GM12878 (cell line): ENCODE results near the gene C19orf47. TPM values are rescaled to one million over a fixed set of nuclear protein-coding genes. Genes with fewer than 3 reads are reported as not detected.

Experiments used
- MEF2B ChIP-seq: fragments of 450-650 bp; IDR thresholded peaks from 2 replicates; pipeline ENCODE4 v1.6.1; 2018; ENCODE audit warnings: mild to moderate bottlenecking, moderate library complexity; ENCODE audit not compliant: partially characterized antibody, poor library complexity, severe bottlenecking
- NFXL1 ChIP-seq: fragments of 450-650 bp; IDR thresholded peaks from 2 replicates; pipeline ENCODE4 v1.6.1; 2017; ENCODE audit warnings: antibody characterized with exemption, mild to moderate bottlenecking, borderline replicate concordance
- NFYA ChIP-seq: IDR thresholded peaks from 2 replicates; pipeline ENCODE4 v1.6.1; 2011; ENCODE audit warnings: low read depth, mild to moderate bottlenecking, low read length, improper control_type of control experiment, borderline replicate concordance
- RFX5 ChIP-seq: IDR thresholded peaks from 2 replicates; pipeline ENCODE4 v1.6.1; 2011; ENCODE audit warnings: low read depth, low read length, improper control_type of control experiment
- polyA plus RNA-seq, 11 experiments: library from polyadenylated mRNA; depleted of rRNA in 4 of 11; unstranded in 6 of 11; stranded (reverse) in 5 of 11; fragments of >200 nt; fragmentation: Nextera tagmentation in 4 of 11; fragmentation: Illumina TruSeq in 1 of 11; extraction: Ambion mirVana in 4 of 11; extraction: Trizol in 1 of 11; gene quantifications; 1 replicate in 1 of 11; 2 replicates in 10 of 11; pipeline versions ENCODE4 v1.2.1 to v1.2.3, GENCODE V29; 2011 to 2016; ENCODE audit warnings: inconsistent platforms in 2 of 11, missing spikeins in 2 of 11, low read depth in 1 of 11
- total RNA-seq, 4 experiments: library from RNA; depleted of rRNA in 3 of 4; stranded (reverse); fragments of >200 nt in 3 of 4; fragmentation: Illumina TruSeq in 1 of 4; extraction: Trizol in 1 of 4; gene quantifications; 2 replicates each; pipeline versions ENCODE4 v1.2.1 to v1.2.3, GENCODE V29; 2013 to 2021
- TF ChIP-seq, protein P1 (sequence below): fragments of 150-350 bp; IDR thresholded peaks from 2 replicates; pipeline ENCODE4 v1.6.1; 2014; ENCODE audit warnings: mild to moderate bottlenecking, low read depth, low read length
- TF ChIP-seq, protein P2 (sequence below): IDR thresholded peaks from 2 replicates; pipeline ENCODE4 v1.6.1; 2011; ENCODE audit warnings: mild to moderate bottlenecking, low read depth, low read length, moderate library complexity; ENCODE audit not compliant: insufficient replicate concordance
- TF ChIP-seq, protein P3 (sequence below): fragments of 150-350 bp; IDR thresholded peaks from 2 replicates; pipeline ENCODE4 v1.6.1; 2016; ENCODE audit warnings: low read depth, low read length
- TF ChIP-seq, protein P4 (sequence below): fragments of 450-650 bp; IDR thresholded peaks from 2 replicates; pipeline ENCODE4 v1.6.1; 2017; ENCODE audit warnings: mild to moderate bottlenecking

Gene C19orf47
- total and polyA plus RNA-seq, 10 of the 15 experiments (the other 5 are each of a cell fraction or from before 2014, with no cell fraction given): 0.11 to 29.1 (median 20.2) TPM

DNA sequence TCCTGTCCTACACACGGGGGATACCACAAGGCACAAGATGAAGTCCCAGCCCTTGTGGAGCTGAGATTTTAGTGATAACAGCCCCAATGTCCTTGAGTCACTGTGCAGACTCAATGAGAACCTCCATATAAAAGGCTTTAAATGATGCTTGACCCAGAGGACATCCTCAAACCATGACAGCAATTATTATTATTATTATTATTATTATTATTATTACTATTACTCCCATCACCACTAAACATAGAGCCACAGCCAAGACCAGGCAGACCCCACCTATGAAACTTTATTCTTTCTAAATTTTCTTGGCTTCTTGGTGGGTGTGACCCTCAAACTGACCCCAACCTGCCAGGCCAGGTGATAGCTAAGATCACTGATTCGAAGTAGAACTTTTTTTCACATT is 11.1 kb downstream of the C19orf47 start (continued):
- TF ChIP-seq, protein P1, sequence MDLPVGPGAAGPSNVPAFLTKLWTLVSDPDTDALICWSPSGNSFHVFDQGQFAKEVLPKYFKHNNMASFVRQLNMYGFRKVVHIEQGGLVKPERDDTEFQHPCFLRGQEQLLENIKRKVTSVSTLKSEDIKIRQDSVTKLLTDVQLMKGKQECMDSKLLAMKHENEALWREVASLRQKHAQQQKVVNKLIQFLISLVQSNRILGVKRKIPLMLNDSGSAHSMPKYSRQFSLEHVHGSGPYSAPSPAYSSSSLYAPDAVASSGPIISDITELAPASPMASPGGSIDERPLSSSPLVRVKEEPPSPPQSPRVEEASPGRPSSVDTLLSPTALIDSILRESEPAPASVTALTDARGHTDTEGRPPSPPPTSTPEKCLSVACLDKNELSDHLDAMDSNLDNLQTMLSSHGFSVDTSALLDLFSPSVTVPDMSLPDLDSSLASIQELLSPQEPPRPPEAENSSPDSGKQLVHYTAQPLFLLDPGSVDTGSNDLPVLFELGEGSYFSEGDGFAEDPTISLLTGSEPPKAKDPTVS: no peak
- TF ChIP-seq MEF2B: no peak
- TF ChIP-seq, protein P2, sequence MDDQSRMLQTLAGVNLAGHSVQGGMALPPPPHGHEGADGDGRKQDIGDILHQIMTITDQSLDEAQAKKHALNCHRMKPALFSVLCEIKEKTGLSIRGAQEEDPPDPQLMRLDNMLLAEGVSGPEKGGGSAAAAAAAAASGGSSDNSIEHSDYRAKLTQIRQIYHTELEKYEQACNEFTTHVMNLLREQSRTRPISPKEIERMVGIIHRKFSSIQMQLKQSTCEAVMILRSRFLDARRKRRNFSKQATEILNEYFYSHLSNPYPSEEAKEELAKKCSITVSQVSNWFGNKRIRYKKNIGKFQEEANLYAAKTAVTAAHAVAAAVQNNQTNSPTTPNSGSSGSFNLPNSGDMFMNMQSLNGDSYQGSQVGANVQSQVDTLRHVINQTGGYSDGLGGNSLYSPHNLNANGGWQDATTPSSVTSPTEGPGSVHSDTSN: no peak
- TF ChIP-seq, protein P3, sequence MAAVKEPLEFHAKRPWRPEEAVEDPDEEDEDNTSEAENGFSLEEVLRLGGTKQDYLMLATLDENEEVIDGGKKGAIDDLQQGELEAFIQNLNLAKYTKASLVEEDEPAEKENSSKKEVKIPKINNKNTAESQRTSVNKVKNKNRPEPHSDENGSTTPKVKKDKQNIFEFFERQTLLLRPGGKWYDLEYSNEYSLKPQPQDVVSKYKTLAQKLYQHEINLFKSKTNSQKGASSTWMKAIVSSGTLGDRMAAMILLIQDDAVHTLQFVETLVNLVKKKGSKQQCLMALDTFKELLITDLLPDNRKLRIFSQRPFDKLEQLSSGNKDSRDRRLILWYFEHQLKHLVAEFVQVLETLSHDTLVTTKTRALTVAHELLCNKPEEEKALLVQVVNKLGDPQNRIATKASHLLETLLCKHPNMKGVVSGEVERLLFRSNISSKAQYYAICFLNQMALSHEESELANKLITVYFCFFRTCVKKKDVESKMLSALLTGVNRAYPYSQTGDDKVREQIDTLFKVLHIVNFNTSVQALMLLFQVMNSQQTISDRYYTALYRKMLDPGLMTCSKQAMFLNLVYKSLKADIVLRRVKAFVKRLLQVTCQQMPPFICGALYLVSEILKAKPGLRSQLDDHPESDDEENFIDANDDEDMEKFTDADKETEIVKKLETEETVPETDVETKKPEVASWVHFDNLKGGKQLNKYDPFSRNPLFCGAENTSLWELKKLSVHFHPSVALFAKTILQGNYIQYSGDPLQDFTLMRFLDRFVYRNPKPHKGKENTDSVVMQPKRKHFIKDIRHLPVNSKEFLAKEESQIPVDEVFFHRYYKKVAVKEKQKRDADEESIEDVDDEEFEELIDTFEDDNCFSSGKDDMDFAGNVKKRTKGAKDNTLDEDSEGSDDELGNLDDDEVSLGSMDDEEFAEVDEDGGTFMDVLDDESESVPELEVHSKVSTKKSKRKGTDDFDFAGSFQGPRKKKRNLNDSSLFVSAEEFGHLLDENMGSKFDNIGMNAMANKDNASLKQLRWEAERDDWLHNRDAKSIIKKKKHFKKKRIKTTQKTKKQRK: no peak
- TF ChIP-seq NFYA: no peak
- TF ChIP-seq NFXL1: no peak
- TF ChIP-seq RFX5: no peak
- TF ChIP-seq, protein P4, sequence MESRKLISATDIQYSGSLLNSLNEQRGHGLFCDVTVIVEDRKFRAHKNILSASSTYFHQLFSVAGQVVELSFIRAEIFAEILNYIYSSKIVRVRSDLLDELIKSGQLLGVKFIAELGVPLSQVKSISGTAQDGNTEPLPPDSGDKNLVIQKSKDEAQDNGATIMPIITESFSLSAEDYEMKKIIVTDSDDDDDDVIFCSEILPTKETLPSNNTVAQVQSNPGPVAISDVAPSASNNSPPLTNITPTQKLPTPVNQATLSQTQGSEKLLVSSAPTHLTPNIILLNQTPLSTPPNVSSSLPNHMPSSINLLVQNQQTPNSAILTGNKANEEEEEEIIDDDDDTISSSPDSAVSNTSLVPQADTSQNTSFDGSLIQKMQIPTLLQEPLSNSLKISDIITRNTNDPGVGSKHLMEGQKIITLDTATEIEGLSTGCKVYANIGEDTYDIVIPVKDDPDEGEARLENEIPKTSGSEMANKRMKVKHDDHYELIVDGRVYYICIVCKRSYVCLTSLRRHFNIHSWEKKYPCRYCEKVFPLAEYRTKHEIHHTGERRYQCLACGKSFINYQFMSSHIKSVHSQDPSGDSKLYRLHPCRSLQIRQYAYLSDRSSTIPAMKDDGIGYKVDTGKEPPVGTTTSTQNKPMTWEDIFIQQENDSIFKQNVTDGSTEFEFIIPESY: no peak
